HG02938 (cell line): ENCODE measurements around the gene C5orf15.

Source experiments
- ATAC-seq: cut with Tn5 transposase; IDR thresholded peaks from one replicate; pipeline ENCODE4 v1.9.1; 2021; ENCODE audit warnings: mild to moderate bottlenecking, moderate library complexity; ENCODE audit not compliant: unreplicated experiment

C5orf15 gene

DNA sequence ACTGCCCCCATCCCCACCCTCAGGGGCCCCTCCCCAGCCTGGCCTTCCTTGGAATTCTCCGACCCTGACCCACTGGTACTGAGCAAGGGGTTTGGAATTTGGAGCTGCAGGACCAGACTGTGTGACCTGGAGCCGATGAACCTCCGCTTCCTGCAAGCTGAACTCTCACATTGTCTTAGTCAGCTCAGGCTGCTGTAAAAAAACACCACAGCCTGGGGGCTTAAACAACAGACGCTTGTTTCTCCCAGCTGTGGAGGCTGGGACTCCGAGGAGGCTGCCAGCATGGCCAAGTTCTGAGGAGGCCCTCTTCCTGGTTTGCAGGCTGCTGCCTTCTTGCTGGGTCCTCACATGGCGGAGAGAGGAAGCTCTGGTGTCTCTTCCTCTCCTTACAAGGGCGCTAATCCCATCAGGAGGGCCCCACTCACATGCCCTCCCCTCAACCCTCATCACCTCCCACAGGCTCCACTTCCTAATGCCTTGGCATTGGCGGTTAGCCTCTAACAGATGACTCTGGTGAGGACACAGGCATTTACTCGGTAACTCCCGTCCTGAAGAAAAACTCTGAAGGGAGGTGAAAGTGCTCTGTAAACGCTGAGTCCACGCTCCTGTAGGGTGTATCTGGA is 42.4 kb downstream of the C5orf15 start:
- ATAC-seq = no peak

DNA sequence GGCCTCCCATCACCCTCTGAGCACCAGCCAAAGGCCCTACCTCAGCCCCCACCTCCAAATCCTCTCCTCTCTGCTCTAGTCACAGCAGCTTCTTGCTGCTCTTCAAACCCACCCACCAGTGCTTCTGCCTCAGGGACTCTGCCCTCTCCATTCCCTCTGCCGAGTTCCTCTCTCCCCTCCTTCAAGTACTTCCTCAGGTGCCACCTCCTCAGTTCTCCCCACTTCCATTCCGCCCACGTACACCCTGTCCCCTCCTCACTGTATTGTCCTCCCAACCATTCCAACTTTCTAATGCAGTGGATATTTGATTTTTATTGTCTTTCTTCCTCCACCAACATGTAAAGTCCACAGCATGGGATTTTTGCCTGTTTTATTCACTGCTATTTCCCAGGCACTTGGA is 43.2 kb downstream of the C5orf15 start:
- no peak for ATAC-seq

DNA sequence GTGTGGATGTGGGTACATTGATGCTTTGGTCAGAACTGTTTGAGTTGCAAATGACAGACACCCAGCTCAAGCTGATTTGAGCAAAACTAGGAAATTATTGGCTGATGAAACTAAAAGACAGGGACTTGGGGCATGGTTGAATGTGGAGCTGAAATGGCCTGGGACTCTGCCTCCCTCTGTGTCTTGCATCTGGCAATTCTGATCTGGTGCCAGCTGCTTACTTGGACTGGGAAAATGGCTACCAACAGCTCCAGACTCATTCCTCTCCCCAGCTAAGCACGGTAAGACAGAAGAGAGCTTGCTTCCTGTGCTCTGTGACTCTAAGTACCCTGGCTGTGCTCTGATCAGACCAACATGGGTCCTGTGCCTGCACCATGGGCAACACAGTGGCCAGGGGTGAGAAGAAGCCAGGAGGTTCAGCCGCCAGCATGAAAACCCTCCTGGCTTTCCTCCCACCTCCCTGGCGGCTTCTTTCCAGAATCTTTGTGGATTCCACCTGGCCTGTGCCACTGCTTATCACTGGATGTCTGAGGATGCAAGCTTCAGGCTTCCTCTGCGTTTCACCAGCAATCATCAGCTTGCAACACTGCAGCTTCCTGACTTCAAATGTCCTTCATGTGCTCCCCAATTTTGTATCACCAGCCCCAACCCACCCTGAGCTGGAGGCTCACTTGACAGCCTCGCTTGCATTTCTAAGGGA is 44.1 kb downstream of the C5orf15 start:
- no peak for ATAC-seq

DNA sequence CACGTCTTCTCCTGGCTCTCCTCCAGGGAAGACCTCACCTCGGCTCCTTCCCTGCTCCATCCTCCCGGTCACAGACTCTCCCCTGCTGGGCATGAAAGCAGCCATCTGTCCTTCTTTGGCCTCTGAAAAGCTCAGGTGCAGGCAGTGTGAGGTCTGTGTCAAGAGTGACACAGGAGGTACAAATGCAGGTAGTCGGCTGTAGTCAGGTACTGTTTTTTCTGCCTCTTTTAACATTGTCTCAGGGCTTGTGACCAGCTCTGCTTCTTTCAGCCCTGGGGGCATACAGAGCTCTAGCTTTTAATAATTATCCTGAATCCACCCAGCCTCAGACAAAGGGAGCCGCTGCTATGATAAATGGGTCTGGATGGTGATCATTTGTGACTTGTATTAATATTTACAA is 46.4 kb downstream of the C5orf15 start:
- ATAC-seq = no peak

DNA sequence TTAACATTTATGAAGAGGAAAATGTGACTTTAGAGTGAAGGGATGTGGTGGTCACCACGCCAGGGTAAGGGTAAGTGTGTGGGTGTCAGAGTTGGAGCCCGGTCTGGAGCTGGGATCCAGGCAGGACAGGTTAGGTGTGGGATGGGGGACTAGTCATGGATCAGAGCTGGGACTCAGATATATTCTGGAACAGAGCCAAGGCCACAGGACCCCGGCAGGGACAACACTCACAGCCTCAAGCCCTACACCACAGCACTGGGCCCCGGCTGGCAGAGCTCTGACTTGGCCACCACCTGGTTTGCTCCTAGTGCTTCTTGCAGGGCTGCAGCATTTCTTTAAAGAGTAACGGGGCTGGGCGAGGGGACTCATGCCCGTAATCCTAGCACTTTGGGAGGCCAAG is 47.4 kb downstream of the C5orf15 start:
- no peak for ATAC-seq

DNA sequence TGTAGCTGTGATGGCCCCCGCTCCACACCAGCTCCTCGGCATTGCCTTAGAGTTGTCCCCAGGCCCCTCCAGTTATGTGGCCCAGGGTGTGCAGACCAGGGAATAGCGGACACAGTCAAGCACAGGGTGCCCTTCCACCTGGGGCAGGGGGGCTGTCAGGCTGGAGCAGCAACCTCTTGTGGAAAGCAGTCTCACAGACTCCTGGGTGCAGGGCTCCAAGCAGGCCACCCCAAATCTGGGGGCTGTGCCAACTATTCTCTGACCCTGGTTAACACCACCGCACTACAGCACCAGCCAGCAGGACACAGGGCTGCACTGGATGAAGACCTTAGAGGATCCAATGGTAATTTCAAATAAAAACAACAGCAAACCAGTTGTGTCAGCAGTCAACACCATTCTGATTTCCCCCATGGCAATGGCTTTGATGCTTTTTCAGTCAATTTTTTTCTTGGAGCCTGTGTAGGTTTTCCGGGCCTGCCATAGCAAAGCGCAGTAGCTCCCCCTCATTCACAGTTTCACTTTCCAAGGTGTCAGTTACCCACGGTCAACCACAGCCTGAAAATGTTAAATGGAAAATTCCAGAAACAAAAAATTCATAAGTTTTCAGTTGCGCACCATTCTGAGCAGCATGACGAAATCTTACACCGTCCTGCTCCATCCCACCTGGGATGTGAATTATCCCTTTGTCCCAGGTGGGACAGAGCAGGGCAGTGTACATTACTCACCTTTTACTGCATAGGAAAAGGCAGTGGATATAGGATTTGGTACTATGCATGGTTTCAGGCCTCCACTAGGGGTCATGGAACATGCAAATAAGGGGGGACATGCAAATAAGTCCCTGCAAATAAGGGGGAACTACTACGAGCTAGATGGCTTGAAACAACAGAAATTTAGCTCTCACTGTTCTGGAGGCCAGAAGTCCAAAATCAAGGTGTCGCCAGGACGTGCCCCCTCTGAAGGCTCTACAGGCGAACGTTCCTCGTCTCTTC is 49.0 kb downstream of the C5orf15 start:
- ATAC-seq = no peak

DNA sequence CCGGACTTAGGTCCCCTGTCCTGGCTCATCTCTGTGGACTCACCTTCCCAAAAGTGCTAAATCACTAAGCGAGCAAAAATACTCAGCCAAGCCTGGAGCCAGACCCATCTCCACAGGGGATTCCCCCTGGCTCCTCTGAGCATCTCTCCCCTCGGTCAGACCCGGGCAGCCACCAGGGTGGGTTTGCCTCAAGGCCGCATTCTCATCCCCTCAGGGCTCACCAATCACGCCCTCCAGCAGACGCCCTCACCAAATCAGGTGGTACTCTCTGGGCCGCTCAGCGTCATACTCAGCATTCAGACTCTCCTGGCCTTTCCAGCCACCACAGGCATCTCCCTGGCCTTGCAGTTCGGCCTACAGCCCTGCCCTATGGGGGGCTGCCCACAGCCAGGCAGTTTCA is 49.7 kb downstream of the C5orf15 start:
- no peak for ATAC-seq

DNA sequence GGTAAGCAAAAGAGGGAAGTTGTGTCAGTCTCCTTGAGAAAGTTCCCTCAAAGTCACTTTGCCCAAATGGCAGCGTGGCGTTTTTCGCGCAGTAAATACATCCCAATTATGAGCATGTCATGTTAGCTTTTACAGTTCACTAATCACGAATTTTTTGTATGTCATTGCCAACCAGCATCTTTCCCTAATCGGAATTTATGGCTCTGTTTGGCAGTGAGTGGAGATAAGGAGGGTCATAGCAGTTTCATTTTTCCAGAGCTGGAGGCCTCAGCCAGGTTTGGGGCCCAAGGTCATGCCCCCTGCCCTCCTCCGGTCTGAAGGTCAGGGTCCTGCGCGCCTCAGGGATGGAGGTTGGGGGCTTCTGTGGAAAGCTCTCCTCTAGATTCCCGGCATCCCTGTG is 50.1 kb downstream of the C5orf15 start:
- no peak for ATAC-seq

DNA sequence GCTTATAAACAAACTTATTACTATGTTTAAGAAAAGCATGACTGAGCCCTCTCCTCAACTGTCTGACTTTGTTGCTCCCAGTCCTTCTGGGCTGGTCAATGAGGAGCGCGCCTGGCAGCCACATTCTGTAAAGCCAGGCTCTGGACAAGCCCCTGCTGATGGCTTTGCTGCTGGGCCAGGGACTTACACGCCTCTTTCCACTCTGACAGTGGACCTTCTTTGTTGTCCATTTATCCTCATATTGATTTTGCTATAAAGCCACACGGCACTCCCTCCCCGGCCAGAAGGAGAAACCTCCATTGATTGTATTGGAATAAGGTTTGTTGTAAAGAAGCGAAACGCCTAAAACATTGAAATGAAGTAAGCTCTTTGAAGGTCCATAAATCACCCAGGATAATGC is 50.6 kb downstream of the C5orf15 start:
- ATAC-seq = no peak

DNA sequence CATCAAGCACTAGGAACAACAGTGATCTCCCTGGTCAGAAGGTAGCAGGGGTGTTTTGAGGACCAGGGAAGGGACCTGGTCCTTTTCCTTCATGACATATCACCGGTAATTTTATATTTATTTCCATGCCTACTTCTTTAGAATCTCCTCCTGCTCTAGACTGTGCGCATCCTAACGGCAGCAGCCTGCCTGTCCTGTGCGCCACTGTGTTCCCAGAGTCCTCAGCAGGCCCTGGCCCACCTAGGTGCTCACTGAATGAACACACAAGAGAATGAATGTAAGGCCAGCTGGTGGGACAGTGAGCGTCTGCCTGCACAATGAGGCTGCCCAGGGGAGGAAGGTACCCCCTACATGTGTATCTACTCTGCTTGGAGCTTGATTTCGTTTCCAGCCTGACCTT is 51.5 kb downstream of the C5orf15 start:
- ATAC-seq = no peak

DNA sequence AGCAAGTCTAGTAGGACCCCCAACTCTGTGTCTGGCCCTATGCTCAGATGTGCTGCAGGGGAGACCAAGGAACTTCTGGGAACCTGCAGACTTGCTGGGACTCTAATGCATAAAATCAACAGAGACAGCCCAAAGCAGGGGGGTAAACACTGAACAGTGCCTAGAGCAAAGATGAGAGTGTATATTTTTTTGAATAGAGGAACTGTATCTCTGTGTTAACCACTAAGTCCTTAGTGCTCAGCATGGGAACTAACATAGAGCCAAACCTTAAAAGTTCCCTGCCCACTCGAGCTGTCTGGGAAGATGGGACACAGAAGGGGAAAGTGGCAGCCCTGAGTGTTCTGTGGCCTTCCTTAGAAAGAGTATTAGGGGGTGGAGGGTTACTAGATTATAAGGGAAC is 51.9 kb downstream of the C5orf15 start:
- ATAC-seq = no peak

DNA sequence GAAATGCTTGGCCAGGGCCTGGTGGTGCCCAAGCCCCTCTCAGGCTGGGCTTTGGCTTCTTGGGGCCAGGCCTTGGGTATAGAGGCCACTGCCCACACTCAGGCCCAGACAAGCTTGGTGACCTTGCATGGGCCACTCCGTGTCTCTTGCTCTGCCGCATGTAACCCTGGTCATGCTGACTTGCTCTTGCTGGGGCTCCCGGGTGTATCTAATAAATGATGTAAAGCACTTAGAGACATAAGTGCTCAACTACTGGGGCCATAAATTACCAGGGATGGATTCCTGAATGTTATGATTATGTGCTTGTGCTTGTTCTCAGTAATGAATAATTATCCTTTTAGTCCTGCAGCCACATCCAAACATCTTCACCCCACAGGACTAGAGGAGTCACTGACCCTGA is 54.0 kb downstream of the C5orf15 start:
- no peak for ATAC-seq

DNA sequence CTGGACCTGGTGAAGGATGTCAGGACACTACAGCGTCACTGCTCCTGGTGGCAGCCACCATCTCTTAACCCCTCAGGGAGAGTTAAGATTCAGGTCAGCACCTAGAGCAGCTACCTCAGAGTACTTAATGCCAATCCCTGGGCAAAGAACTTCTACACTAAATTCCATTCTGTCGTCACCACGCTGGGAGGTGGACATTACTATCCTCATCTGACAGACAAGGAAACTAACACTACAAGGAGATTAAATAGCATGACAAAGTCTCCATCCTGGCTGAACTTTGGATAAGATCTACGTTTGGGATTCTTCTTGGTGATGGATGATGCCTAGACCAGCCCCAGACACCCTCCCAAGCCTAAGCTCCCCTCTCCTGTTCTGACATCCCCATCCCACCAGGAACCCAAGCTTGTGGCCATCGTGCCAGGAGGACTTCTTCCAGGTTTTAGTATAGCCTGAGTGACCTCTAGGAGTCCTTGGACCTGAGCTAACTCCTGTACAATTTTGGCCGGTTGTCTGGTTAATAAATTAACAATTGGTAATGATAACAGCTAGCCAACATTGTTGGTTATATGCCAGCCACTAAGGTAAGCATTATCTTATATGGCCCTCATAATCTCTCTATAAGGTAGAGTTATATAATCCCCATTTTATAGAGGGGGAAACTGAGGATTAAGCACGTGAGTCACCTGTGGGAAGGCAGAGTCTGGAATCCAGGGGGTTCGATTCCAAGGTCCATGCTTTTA is 54.8 kb downstream of the C5orf15 start:
- ATAC-seq = no peak

DNA sequence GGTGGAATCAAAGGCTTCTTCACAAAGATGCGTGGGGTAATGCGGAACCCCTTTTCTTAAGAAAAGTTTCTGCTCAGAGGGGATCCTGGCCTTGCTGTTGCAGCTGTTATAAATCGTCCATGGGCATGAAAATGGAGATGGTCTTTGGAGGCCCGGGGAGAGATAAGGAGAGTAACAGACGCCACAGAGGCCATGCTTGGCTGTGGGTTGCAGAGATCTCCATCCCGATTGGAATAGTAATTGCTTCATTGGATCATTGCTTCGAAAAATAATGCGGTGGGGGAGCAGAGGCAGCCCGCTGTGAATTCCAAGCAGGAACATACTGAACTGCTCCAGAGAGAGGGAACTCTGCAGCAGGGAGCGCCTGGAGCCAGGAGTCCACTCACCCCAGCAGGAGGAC is 55.5 kb downstream of the C5orf15 start:
- ATAC-seq = no peak

DNA sequence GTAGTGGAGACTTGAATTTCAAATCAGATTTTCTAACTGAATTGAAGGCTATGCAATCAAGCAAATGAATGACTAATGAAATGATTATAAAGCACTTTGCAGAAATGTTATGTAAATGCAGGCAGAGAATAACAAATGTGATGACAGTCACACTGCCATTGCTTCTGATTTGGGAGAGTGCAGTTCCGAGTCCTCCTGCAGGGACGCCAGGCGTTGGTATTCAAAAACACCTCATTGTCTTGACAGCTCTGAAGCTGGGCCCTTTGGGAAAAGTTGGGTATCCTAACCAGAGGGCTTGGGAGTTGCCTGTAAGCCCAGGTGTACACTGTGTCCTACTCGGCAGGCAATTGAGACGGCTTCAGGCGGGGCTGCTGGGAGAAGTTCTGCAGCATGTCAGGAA is 57.9 kb downstream of the C5orf15 start:
- ATAC-seq = no peak

DNA sequence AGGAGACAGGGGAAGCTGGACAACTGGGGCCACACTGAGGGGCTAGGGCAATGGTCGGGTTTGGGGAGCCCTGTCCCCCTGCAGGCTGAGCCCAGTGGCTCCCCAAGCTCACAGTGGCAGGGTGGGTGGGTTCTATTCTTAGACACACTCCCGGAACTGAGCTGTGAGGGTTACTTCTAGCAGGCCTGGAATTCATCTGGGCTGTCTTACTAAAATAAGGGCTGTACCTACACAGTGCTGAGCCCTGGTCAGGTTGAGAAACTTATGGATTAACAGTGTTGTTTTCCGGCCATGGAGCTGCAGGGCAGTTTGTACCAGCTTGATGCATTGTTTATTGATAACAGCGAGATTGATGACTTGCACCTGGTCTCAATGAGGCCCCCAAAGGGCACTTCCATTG is 58.8 kb downstream of the C5orf15 start:
- no peak for ATAC-seq

DNA sequence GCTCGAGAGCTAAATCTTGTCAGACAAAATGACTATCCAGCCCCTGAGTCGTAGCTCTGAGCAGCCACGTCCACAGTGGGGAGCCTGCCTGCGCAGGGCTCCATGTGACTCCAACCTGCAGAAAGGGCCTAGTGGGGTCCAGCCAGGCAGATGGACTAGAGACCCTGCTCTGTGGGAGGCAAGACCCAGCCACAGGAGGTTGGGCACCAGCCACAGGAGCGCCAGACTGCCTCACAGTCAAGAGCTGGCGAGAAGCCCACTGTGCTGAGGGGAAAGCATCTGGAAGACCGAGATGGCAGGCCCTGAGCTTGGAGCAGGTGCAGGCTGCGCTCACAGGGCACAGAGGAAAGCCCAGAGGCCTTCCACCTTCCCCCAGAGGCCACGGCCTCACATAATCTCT is 61.4 kb downstream of the C5orf15 start:
- no peak for ATAC-seq

DNA sequence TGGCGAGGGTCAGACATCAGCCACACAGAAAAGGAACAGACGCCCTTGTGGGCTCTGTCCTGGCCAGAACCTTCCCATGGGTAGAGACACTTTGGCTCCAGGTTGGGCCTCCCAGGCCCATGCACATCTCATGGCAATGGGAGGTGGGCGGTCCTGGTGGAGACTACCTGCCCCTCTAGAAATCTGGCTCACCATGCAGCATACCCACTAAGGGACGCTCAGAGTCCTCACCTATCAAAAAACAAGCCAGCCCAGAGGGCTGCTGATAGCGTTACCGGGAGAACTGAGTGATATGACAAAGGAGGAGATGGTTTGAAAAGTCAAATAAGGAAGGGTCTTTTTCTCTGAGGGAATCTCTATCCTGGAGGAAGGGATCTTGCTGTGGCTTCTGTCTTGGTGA is 62.1 kb downstream of the C5orf15 start:
- no peak for ATAC-seq
